GM19468 (cell line): ENCODE data around the gene FXR1.
"Not testable (repeated sequence)": the region's sequence is repeated elsewhere in the genome, so short reads cannot be mapped to it uniquely, and the experiment has no call there.

ENCODE experiments used
- ATAC-seq: cut with Tn5 transposase; IDR thresholded peaks from one replicate; pipeline ENCODE4 v1.9.1; 2021; ENCODE audit warnings: mild to moderate bottlenecking, moderate library complexity, moderate number of reproducible peaks; ENCODE audit not compliant: unreplicated experiment; ENCODE audit errors: extremely low read depth

Gene FXR1

DNA sequence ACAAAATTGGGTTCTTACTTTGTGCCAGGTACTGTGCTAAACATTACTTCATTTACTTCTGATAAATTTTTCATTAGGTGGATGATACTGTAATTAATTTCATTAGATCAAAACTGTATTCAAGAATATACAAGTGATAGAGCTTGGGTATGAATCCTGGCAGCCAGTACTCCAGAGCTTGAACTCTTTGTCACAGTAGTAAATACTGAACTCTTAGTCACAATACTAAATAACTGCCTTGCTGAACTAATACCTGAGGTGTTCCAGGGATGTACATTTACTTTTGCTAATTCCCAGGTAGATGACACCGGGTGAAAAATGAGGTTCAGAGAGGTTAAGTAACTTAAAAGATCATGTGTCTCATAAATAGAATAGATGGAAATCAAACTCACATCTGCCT lies 20.3 kb downstream of the FXR1 start:
- no peak for ATAC-seq

GRCh38 chr3:180934638-180935037 lies 22.2 kb downstream of the FXR1 start:
- no peak for ATAC-seq

- no peak for ATAC-seq
Measured at GRCh38 chr3:180940826-180941225, 28.4 kb downstream of the FXR1 start.

DNA sequence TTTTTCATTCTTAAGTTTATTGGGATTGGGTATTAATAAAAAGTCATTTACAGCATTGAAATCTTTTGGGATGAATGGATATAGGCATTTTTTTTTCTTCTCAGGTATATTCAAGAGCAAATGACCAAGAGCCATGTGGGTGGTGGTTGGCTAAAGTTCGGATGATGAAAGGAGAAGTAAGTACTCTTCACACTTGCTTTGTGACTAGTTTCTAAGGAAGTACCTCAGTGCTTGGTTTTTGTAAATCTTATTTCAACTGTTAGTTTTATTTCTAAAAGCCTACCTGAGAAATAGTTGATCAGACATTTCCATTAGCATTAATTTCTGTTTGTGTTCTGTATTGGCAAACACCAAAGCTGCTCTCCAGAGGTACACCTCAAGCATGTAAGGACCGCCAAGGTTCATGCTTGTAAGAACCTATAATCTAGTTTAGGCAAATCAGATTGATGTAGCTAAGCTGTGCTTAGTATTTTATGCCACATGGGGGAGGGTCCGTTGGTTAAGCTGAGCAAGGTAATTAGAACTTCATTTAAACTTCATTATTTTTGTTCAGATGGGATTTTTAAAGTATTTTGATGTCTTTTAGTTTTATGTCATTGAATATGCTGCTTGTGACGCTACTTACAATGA lies 35.4 kb downstream of the FXR1 start:
- no peak for ATAC-seq

- no peak for ATAC-seq
Measured at GRCh38 chr3:180959691-180960090, 47.2 kb downstream of the FXR1 start.

DNA sequence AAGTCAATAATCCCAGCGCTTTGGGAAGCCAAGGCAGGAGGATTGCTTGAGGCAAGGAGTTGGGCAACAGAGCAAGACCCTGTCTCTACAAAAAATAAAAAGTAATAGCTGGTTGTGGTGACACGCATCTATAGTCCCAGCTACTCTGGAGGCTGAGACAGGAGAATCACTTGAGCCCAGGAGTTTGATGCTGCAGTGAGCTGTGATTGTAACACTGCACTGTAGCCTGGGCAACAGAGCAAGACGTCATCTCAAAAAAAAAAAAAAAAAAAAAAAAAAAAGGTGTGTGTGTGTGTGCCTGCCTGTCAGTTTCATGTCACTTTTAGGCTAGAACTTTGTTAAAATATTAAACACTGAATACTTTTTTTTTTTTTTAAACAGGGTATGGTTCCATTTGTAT lies 48.6 kb downstream of the FXR1 start:
- no peak for ATAC-seq

- no peak for ATAC-seq
Measured at GRCh38 chr3:180961552-180961951, 49.1 kb downstream of the FXR1 start.

DNA sequence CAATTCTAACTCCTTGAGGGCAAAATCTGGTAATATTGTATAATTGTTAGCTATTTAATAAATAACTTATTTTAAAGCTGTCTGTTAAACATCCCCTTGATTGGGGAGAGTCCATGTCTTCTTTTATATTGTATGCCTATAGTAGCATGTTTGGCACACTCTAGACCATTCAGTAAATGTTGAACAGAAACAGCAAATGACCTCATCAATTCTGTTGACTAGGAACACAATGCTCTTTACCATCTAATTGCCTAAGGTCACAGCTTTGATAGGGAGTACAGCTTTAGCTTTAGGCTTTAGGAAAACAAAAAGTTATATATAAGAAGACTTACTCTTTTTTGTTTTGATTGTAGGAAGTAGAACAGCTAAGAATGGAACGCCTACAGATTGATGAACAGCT lies 50.1 kb downstream of the FXR1 start:
- no peak for ATAC-seq

DNA sequence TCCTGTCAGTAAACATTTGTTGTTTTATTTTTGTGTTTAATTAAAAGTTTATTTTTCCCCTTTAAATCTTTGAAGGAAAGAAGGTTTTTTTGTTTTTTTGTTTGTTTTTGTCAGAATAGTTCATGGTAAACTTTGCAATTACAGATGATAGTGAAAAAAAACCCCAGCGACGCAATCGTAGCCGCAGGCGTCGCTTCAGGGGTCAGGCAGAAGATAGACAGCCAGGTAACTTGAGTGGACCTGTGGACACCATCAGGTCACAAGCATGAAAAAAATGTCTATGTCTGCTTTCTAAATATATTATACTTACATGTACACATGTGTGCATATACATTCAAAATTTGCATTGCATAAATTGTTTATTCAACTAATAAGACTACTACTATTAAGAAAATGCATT lies 58.5 kb downstream of the FXR1 start:
- ATAC-seq: no peak

GRCh38 chr3:180973543-180973942 lies 61.1 kb downstream of the FXR1 start:
- ATAC-seq: peak; percentile 55

DNA sequence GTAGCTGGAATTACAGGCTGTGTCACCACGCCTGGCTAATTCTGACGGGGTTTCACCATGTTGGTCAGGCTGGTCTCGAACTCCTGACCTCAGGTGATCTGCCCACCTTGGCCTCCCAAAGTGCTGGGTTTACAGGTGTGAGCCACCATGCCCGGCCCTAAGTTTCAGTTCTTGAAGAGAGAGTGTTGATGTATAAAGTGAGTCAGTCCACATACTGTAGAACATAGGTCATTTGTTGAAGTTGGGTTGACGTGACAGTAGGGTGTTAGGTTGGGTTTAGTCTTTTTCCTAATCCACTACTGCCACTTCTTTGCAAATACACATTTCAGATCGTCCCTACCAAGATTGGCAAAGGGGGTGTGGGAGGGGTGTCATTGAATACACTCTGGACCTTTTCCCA lies 61.8 kb downstream of the FXR1 start:
- no peak for ATAC-seq

- ATAC-seq: no peak
Measured at GRCh38 chr3:180977498-180977897, 65.0 kb downstream of the FXR1 start.

GRCh38 chr3:180979961-180980360 lies 67.5 kb downstream of the FXR1 start:
- no peak for ATAC-seq

DNA sequence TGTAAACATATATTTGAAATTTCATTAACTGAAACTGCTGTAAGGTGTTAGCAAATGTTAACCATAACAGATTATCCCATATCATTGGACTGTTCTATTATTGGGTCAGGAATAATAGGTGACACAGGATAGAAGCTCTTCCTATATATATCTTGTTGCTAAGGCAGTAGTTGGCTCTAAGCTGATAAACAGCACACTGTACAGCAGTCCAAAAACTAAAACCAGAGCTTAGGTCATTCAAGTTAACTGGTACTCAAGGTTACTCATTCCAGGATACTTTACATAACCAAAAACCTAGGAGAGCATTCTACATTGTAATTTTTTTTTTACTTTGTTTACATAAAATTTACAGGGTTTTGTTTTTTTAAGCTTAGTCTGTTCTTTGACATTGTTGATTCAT lies 68.1 kb downstream of the FXR1 start:
- no peak for ATAC-seq

- no peak for ATAC-seq
Measured at GRCh38 chr3:180981912-180982311, 69.4 kb downstream of the FXR1 start.

- no peak for ATAC-seq
Measured at GRCh38 chr3:180983136-180983535, 70.7 kb downstream of the FXR1 start.

- not testable (repeated sequence) for ATAC-seq
Measured at GRCh38 chr3:180986366-180986765, 73.9 kb downstream of the FXR1 start.

DNA sequence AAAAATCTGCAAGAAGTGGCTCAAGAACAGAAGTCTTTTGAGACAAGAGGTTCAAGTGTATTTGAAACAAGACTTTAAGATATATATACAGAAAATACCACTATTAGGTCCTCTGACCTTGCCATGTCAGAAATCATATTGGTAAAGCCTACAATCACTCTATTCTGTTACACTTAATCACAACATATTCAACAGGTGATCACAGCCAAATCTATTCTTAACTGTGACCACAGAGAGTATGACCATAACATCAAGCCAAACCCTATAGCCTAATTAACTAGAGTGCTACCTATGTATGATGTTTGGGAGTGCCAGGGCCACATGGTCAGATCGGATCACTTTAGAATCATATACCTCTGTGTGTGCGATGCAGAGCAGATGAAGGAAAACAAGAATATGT lies 74.9 kb downstream of the FXR1 start:
- no peak for ATAC-seq

DNA sequence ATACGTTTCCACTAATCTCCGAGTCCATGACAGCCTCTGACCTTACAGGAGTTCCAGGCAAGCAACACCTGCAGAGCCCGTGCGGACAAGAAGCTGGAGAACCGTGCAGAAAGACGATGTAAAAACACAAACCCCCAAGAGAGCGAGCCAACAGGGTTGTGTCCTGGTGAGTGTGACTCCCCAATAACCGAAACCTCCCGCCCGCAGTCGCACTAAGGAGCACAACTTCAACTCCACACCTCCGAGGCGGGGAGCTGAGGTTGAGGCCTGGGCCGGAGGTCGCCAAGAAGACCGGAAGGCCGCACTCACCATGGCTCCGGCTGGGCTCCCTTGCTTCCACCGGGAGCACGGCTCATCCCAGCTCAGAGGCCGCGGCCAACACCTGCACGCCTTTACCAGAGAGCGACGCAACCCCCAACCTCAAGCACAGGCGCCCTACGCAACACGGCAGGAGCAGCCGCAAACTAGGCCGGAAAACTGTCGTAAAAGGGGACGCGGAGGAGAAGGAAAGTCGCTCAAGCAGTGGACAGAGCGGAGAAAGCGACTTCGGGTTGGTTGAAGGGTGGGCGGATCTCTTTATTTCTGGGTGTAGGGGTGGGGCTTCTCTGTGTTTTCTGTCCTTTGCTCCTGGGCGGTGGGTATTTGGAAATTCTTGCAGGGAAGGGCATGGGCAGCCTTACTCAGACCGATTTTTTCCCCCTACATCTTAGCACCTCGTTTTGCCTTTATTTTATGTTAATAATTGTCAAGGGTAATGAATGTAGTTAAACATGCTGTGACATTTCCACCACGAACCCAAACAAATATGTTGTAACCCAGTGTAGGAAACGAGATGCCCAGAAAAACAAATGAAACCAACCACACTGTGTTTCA lies 77.1 kb downstream of the FXR1 start, which contains the start of gene DNAJC19:
Gene DNAJC19, minus strand, starts transcription at position 446 of the 873 bp plus-strand sequence. Its CDS starts 134 bp downstream, at position 312.
- peak; percentile 82 for ATAC-seq

DNA sequence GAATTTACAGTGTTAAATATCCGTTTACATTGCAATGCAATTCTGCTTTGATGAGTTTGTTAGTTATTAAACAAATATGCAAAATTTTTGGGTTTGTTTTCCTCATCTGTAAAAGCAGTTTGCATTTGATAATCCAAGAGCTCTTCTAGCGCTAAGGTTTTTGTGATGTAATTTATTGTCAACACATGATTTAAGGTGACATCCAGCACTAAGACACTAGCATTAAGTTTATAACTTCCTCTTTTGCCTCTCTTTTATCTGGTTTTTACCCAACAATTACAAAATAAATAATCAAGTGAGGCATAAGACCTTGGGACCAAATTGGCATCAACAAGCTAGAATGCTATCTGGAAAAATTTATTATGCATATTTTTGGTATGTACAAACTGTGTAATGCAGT lies 78.0 kb downstream of the FXR1 start:
- ATAC-seq: no peak

- ATAC-seq: no peak
Measured at GRCh38 chr3:180996415-180996932, 84.0 kb downstream of the FXR1 start.
